Parathyroid adenoma (tissue), 2 donors: ENCODE measurements around the gene TMEM63A.

Source experiments
- H2AFZ ChIP-seq: fragments of 300-600 bp; sonication (generic); one replicate; pipeline ENCODE4 v1.7.0; 2017; ENCODE audit warnings: antibody characterized with exemption, mild to moderate bottlenecking
- H3K27ac ChIP-seq: fragments of 300-600 bp; sonication (generic); one replicate; pipeline ENCODE4 v1.7.0; 2017
- H3K27me3 ChIP-seq: fragments of 300-600 bp; sonication (generic); one replicate; pipeline ENCODE4 v1.7.0; 2017; ENCODE audit warnings: low read length; ENCODE audit not compliant: control insufficient read depth, insufficient read depth
- H3K36me3 ChIP-seq: fragments of 300-600 bp; sonication (generic); one replicate; pipeline ENCODE4 v1.7.0; 2017; ENCODE audit warnings: low read length; ENCODE audit not compliant: control insufficient read depth, insufficient read depth
- H3K4me1 ChIP-seq: fragments of 300-600 bp; sonication (generic); one replicate; pipeline ENCODE4 v1.7.0; 2017; ENCODE audit warnings: control low read depth
- H3K4me2 ChIP-seq: fragments of 300-600 bp; sonication (generic); one replicate; pipeline ENCODE4 v1.7.0; 2017; ENCODE audit warnings: low read length
- H3K4me3 ChIP-seq: fragments of 300-600 bp; sonication (generic); one replicate; pipeline ENCODE4 v1.7.0; 2017; ENCODE audit warnings: low read depth, low read length
- H3K79me2 ChIP-seq: fragments of 300-600 bp; sonication (generic); one replicate; pipeline ENCODE4 v1.7.0; 2017; ENCODE audit warnings: control low read depth
- H3K9ac ChIP-seq: fragments of 300-600 bp; sonication (generic); one replicate; pipeline ENCODE4 v1.7.0; 2017; ENCODE audit warnings: mild to moderate bottlenecking
- H3K9me3 ChIP-seq: fragments of 300-600 bp; sonication (generic); one replicate; pipeline ENCODE4 v1.7.0; 2017; ENCODE audit warnings: low read length; ENCODE audit not compliant: control insufficient read depth
- CTCF ChIP-seq: fragments of 300-600 bp; sonication (generic); IDR thresholded peaks from one replicate; pipeline ENCODE4 v1.7.0; 2017; ENCODE audit warnings: antibody characterized with exemption, mild to moderate bottlenecking
- donor health status: primary hyperparathyroidism.

The TMEM63A gene

GRCh38 chr1:225868631-225869330 lies 13.4 kb downstream of the TMEM63A start:
- Histone ChIP-seq H3K36me3 (no peaks in the 10 kb centered on the region), H3K27ac (no peak overlapping the region), H3K79me2 (no peaks in the 10 kb centered on the region), H3K4me2 (no peak overlapping the region), H3K4me3 (no peak overlapping the region), H3K27me3 (no peaks in the 10 kb centered on the region), H3K9me3 (no peaks in the 10 kb centered on the region), H3K9ac (no peak overlapping the region), H3K4me1 (peaks cover 7% of the 10 kb centered on the region), H2AFZ (no peak overlapping the region)
- no peak for TF ChIP-seq CTCF

GRCh38 chr1:225866981-225867380 lies 15.2 kb downstream of the TMEM63A start:
- peaks cover 7% of the 10 kb centered on the region for H3K4me1 ChIP-seq
- H3K9me3 ChIP-seq, result no peaks in the 10 kb centered on the region
- H2AFZ ChIP-seq, result no peak overlapping the region
- no peak for TF ChIP-seq CTCF
- no peaks in the 10 kb centered on the region for H3K36me3 ChIP-seq
- no peak overlapping the region for H3K4me2 ChIP-seq
- no peak overlapping the region for H3K4me3 ChIP-seq
- H3K27me3 ChIP-seq, result no peaks in the 10 kb centered on the region
- no peak overlapping the region for H3K9ac ChIP-seq
- no peak overlapping the region for H3K27ac ChIP-seq
- H3K79me2 ChIP-seq, result no peaks in the 10 kb centered on the region

GRCh38 chr1:225866061-225866837 lies 15.9 kb downstream of the TMEM63A start:
- Histone ChIP-seq H3K36me3 (no peaks in the 10 kb centered on the region), H3K9me3 (no peaks in the 10 kb centered on the region), H2AFZ (no peak overlapping the region), H3K9ac (no peak overlapping the region), H3K27me3 (no peaks in the 10 kb centered on the region), H3K4me3 (no peak overlapping the region), H3K27ac (no peak overlapping the region), H3K79me2 (no peaks in the 10 kb centered on the region), H3K4me1 (peaks cover 3% of the 10 kb centered on the region), H3K4me2 (no peak overlapping the region)
- no peak for TF ChIP-seq CTCF

- H3K27me3 ChIP-seq, result no peaks in the 10 kb centered on the region
- H3K79me2 ChIP-seq, result no peaks in the 10 kb centered on the region
- TF ChIP-seq CTCF, result no peak
- H3K9ac ChIP-seq, result no peak overlapping the region
- no peak overlapping the region for H3K4me3 ChIP-seq
- H3K9me3 ChIP-seq, result no peaks in the 10 kb centered on the region
- H3K4me2 ChIP-seq, result no peak overlapping the region
- H3K27ac ChIP-seq, result no peak overlapping the region
- H3K36me3 ChIP-seq, result no peaks in the 10 kb centered on the region
- H2AFZ ChIP-seq, result no peak overlapping the region
- H3K4me1 ChIP-seq, result no peaks in the 10 kb centered on the region
Measured at GRCh38 chr1:225865514-225865913, 16.7 kb downstream of the TMEM63A start.
